ENCODE results near the gene DDX24. TPM values are rescaled to one million over a fixed set of nuclear protein-coding genes. Genes with fewer than 3 reads are reported as not detected.

DDX24 gene
- polyA plus RNA-seq, 2 of the 4 experiments (the other 2 are of a cell fraction), result 121 to 161 TPM

DNA sequence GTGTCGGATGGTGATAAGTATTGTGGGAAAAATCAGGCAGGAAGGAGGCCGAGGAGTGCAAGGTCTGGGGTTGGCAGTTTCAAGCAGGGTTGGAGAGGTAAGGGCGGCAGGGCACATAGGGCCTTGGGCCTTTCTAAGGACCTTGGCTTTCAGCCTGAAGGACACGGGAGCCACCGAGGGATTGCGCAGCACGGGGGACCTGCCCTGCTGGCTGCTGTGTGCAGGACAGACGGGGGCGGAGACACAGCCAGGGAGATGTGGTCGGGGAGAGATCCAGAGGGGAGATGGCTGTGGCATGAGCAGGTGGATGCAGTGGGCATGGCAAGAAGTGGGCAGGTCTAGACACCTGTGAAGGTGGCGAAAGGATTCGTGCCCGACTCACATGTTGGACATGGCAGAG, 40.2 kb downstream of the DDX24 start:
- WGBS (ENCODE audit: missing lambda C conversion rate), result 82% methylated on average over 13 of the region's 13 CpGs
- ATAC-seq (no peak), DNase-seq (ENCODE audit: low read depth in 1 of 2, low spot score in 1 of 2) (no peak), FAIRE-seq (no peak)
- no peaks in the 10 kb centered on the region for H3K9me3 ChIP-seq
- ChIA-PET POLR2A (no interaction called here), CTCF (interaction anchor here (1.0 to 2.2 kb wide), 3 partner anchors 96 to 140 kb away, joined by 3 to 6 read pairs (median 6); no protein-coding TSS in a partner anchor)
- TF ChIP-seq CBX8 (IDR thresholded peaks at IDR 0.05) (no peak), CHD2 (IDR thresholded peaks at IDR 0.05; ENCODE audit: low read length, partially characterized antibody) (no peak), MAFK (IDR thresholded peaks at IDR 0.05; ENCODE audit: partially characterized antibody) (no peak), HDAC2 (IDR thresholded peaks at IDR 0.05) (no peak), RCOR1 (IDR thresholded peaks at IDR 0.05; ENCODE audit: low read depth, low read length) (no peak), JUNB (IDR thresholded peaks at IDR 0.05) (no peak), POLR2AphosphoS2 (conservative IDR thresholded peaks at IDR 0.05; ENCODE audit: low read length) (no peak), TFCP2L1 (CRISPR knock-in tag; IDR thresholded peaks at IDR 0.05) (no peak), NR3C1 (IDR thresholded peaks at IDR 0.05) (no peak), ZNF302 (CRISPR knock-in tag; IDR thresholded peaks at IDR 0.05) (no peak), POLR2A (IDR thresholded peaks at IDR 0.05; ENCODE audit: low read length) (no peak), FOSL2 (IDR thresholded peaks at IDR 0.05) (no peak), FOSL2 (CRISPR knock-in tag; IDR thresholded peaks at IDR 0.05) (no peak), BHLHE40 (IDR thresholded peaks at IDR 0.05; ENCODE audit: low read depth, low read length) (no peak)
- TF ChIP-seq, protein P1, sequence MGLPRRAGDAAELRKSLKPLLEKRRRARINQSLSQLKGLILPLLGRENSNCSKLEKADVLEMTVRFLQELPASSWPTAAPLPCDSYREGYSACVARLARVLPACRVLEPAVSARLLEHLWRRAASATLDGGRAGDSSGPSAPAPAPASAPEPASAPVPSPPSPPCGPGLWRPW (IDR thresholded peaks at IDR 0.05), result no peak
- TF ChIP-seq, protein P2, sequence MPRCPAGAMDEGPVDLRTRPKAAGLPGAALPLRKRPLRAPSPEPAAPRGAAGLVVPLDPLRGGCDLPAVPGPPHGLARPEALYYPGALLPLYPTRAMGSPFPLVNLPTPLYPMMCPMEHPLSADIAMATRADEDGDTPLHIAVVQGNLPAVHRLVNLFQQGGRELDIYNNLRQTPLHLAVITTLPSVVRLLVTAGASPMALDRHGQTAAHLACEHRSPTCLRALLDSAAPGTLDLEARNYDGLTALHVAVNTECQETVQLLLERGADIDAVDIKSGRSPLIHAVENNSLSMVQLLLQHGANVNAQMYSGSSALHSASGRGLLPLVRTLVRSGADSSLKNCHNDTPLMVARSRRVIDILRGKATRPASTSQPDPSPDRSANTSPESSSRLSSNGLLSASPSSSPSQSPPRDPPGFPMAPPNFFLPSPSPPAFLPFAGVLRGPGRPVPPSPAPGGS (IDR thresholded peaks at IDR 0.05), result no peak
- H3K27ac ChIP-seq, result no peak overlapping the region
- H3K4me1 ChIP-seq, result no peaks in the 10 kb centered on the region
- H3K4me3 ChIP-seq, result no peak overlapping the region
- H3K4me2 ChIP-seq, result no peak overlapping the region

DNA sequence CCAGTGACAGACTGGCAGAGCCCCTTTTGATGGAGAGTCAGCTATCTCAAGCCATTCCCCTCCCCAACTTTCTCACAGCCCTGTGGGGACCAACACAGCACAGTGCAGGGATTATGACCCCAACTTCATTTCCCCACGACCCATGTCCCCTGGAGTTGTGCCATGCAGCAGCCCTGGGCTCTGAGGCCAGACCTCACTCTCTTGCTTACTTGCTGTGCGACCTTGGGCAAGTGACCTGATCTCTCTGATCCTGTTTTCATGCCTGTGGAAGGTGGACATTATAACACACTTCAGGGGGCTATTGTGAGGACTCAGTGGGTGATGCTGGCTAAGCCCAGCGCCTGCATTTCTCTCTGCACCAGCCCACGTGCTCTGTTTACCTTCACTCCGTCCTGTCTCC, 40.8 kb downstream of the DDX24 start:
- Histone ChIP-seq H3K9me3 (no peaks in the 10 kb centered on the region), H3K4me3 (no peak overlapping the region), H3K4me1 (no peaks in the 10 kb centered on the region), H3K27ac (no peak overlapping the region), H3K4me2 (no peak overlapping the region)
- POLR2A ChIA-PET, result no interaction called here
- CTCF ChIA-PET, result interaction anchor here (2.2 to 9.5 kb wide), 2 partner anchors 97 to 101 kb away, joined by 6 to 78 read pairs; no protein-coding TSS in a partner anchor
- ATAC-seq (no peak), DNase-seq (ENCODE audit: low read depth in 1 of 2, low spot score in 1 of 2) (no peak), FAIRE-seq (no peak)
- 71% methylated on average over 5 of the region's 5 CpGs for WGBS (ENCODE audit: missing lambda C conversion rate)
- TF ChIP-seq NPAS2 (CRISPR knock-in tag; IDR thresholded peaks at IDR 0.05; ENCODE audit: borderline replicate concordance), result no peak

DNA sequence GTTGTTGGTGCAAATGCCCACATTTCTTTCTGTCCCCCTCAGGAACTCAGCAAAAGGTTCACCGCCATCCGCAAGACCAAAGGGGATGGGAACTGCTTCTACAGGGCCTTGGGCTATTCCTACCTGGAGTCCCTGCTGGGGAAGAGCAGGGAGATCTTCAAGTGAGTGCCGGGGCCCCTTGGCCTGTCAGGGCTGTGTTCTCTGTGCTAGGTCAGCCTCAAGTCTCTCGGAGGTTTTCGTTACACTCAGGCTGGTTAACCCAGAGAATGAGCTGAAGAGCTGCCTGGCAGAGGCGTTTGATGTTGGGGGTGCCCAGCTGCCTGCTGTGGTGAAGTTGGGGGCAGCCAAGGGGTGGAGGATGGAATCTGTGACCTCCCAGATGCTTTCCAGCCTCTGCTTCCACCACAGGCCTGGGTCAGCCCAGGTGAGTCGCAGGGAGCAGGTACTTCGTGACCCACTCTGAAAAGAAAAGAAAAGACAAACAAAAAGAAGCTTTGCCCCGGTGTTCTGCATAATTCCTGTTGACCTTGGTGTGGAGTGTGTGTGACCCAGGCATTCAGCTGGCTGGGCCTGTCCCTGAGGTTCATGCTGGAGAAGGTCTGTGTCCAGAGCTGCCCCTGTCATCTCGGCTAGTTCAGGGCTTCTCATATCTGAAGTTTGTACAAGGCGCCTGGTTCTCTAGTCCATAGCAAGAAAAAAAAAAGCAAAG, 41.9 kb downstream of the DDX24 start:
- WGBS (ENCODE audit: missing lambda C conversion rate), result 82% methylated on average over 11 of the region's 11 CpGs
- no peak for DNase-seq (ENCODE audit: low read depth in 1 of 2, low spot score in 1 of 2)
- Histone ChIP-seq H3K4me1 (no peaks in the 10 kb centered on the region), H3K4me2 (no peak overlapping the region), H3K27ac (no peak overlapping the region), H3K9me3 (peaks cover 7% of the 10 kb centered on the region; the same call in 1 of the 3 replicates), H3K4me3 (no peak overlapping the region)
- ATAC-seq, result no peak
- FAIRE-seq, result no peak
- POLR2A ChIA-PET, result no interaction called here
- CTCF ChIA-PET, result interaction anchor here (0.8 to 9.5 kb wide), 5 partner anchors 41 to 141 kb away, joined by 3 to 78 read pairs (median 6); no protein-coding TSS in a partner anchor
- no peak for TF ChIP-seq FOSL2 (IDR thresholded peaks at IDR 0.05)
- no peak for TF ChIP-seq FOSL2 (CRISPR knock-in tag; IDR thresholded peaks at IDR 0.05)
- no peak for TF ChIP-seq HOXB5 (CRISPR knock-in tag; IDR thresholded peaks at IDR 0.05)
- no peak for TF ChIP-seq EHMT2 (IDR thresholded peaks at IDR 0.05; ENCODE audit: low read depth)
- TF ChIP-seq, protein P3, sequence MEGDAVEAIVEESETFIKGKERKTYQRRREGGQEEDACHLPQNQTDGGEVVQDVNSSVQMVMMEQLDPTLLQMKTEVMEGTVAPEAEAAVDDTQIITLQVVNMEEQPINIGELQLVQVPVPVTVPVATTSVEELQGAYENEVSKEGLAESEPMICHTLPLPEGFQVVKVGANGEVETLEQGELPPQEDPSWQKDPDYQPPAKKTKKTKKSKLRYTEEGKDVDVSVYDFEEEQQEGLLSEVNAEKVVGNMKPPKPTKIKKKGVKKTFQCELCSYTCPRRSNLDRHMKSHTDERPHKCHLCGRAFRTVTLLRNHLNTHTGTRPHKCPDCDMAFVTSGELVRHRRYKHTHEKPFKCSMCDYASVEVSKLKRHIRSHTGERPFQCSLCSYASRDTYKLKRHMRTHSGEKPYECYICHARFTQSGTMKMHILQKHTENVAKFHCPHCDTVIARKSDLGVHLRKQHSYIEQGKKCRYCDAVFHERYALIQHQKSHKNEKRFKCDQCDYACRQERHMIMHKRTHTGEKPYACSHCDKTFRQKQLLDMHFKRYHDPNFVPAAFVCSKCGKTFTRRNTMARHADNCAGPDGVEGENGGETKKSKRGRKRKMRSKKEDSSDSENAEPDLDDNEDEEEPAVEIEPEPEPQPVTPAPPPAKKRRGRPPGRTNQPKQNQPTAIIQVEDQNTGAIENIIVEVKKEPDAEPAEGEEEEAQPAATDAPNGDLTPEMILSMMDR (IDR thresholded peaks at IDR 0.05), result no peak
- no peak for TF ChIP-seq FOXS1 (CRISPR knock-in tag; IDR thresholded peaks at IDR 0.05)
- no peak for TF ChIP-seq ZSCAN20 (CRISPR knock-in tag; IDR thresholded peaks at IDR 0.05)
- TF ChIP-seq CHD4 (IDR thresholded peaks at IDR 0.05; ENCODE audit: borderline replicate concordance), result no peak

All from A549 (cell line).